Adrenal gland (tissue), 12 donors: ENCODE measurements around the gene P2RX3. TPM values are rescaled to one million over a fixed set of nuclear protein-coding genes. Genes with fewer than 3 reads are reported as not detected.

Experiments
- DNase-seq, 7 donors: peaks; one replicate each; pipeline ENCODE4 v3.0.0-alpha.2; 2019 to 2020
- H3K27ac ChIP-seq, 5 donors: fragments of 200-600 bp; sonication (generic) in 4 of 5; 1 replicate in 3 of 5; 2 replicates in 2 of 5; pipeline versions ENCODE4 v1.5.1 to v1.8.0; 2016 to 2020; ENCODE audit warnings: mild to moderate bottlenecking in 1 of 5
- H3K27me3 ChIP-seq: fragments of 200-600 bp; 2 replicates; pipeline ENCODE4 v1.8.0; 2021
- H3K36me3 ChIP-seq, 2 donors: fragments of 200-600 bp; replicated peaks in 1 of 2; 1 replicate in 1 of 2; 2 replicates in 1 of 2; pipeline versions ENCODE4 v1.5.1 to v1.8.0; 2018 to 2022
- H3K4me1 ChIP-seq, 2 donors: fragments of 200-600 bp; replicated peaks in 1 of 2; 1 replicate in 1 of 2; 2 replicates in 1 of 2; pipeline versions ENCODE4 v1.5.1 to v1.8.0; 2018 to 2021
- H3K4me3 ChIP-seq, 4 donors: fragments of 200-600 bp; sonication (generic) in 3 of 4; one replicate each; pipeline ENCODE4 v1.5.1; 2016 to 2018
- H3K9me3 ChIP-seq, 3 donors: fragments of 200-600 bp; sonication (generic) in 1 of 3; replicated peaks in 1 of 3; 1 replicate in 2 of 3; 2 replicates in 1 of 3; pipeline versions ENCODE4 v1.5.1 to v1.8.0; 2016 to 2021
- POLR2A ChIP-seq, 2 donors: fragments of 450-650 bp; IDR thresholded peaks; one replicate each; pipeline ENCODE4 v1.6.1; 2017; ENCODE audit warnings: antibody characterized with exemption in 2 of 2, mild to moderate bottlenecking in 2 of 2, moderate library complexity in 1 of 2
- WGBS, 4 donors: extraction: QIAGEN DNeasy Blood & Tissue Kit in 2 of 4; methylation state at CpG; one replicate each; pipeline versions ENCODE4 v1.1.5 to v1.1.7; 2013 to 2017; 5-methylcytosine and 5-hydroxymethylcytosine counted together
- intact Hi-C, 2 donors: fragments of 100-400 bp; cut with DNase I; formaldehyde crosslinking; loops; one replicate each; pipeline versions ENCODE4 v1.14.1 to v1.15.0; 2022 to 2023
- polyA plus RNA-seq, 3 donors: library from polyadenylated mRNA; stranded (reverse); fragments of 200-250 nt in 2 of 3; fragments of 350-450 nt in 1 of 3; fragmentation: Illumina TruSeq in 1 of 3; extraction: RNeasy Lipid Tissue Mini Kit (QIAGEN cat#74804) in 1 of 3; gene quantifications; one replicate each; pipeline ENCODE4 v1.2.3, GENCODE V29; 2013 to 2014
- total RNA-seq, 9 donors: library from RNA; depleted of rRNA in 4 of 9; stranded (reverse); fragments of >200 nt in 4 of 9; fragments of 120-200 nt in 1 of 9; fragmentation: NEBNext Ultra II Directional in 1 of 9; extraction: Animal tissue kit (Norgen Biotek cat#: 25700) in 1 of 9; gene quantifications; one replicate each; pipeline versions ENCODE4 v1.1.0 to v1.2.4, GENCODE V29; 2013 to 2023
- TF ChIP-seq, protein P1 (sequence below), 6 experiments: fragments of 450-650 bp in 4 of 6; fragments of 200-600 bp in 2 of 6; sonication (generic) in 1 of 6; IDR thresholded peaks; 1 replicate in 5 of 6; 2 replicates in 1 of 6; pipeline versions ENCODE4 v1.5.1 to v1.8.0; 2016 to 2021; ENCODE audit warnings: antibody characterized with exemption in 6 of 6, mild to moderate bottlenecking in 2 of 6, moderate library complexity in 1 of 6
- donor health status: healthy with polysubstance abuse.
- donor health status: Bipolar disorder and iron deficiency.
- donor health status: DM: yes; HTN: yes; CAD: no.
- donor health status: DM: no; HTN: no; CAD: no.
- donor health status: DM: no; HTN: no; CAD: no.
- donor health status: DM: yes; HTN: yes; CAD: no.

The P2RX3 gene
- total and polyA plus RNA-seq, 12 donors: 0.11 to 2.5 (median 0.76) TPM; not detected in 2

DNA sequence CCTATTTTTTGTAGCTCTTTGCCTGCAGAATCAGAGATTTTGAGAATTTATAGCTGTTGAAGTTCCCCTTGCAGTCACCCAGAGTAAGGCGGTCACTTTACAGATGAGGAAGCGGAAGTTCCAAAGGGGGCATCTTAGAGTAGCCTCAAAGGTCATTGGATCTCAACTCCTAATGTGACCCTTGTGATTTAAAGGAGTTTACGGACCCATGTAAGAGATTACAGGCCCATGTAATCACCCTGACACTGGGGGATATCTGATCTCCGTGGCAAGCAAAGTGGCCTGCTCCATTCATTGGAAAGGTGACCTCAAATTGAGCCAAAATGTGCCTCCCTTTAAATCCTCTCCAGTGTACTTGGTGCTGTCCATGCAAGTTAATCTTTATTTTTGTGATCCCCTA lies 15.7 kb downstream of the P2RX3 start:
- Histone ChIP-seq H3K9me3 (no peaks in the 10 kb centered on the region), H3K4me3 (no peak overlapping the region), H3K4me1 (no peaks in the 10 kb centered on the region), H3K27me3 (no peaks in the 10 kb centered on the region), H3K36me3 (no peaks in the 10 kb centered on the region), H3K27ac (no peak overlapping the region)
- intact Hi-C loops: loop anchor here in 1 of 2 donors (10.0 kb wide), 1 partner anchor 171 kb away; no protein-coding TSS in a partner anchor
- DNase-seq: no peak
- 74 to 82% (median 81%) methylated on average over 4 of the region's 4 CpGs for WGBS, 4 donors
- TF ChIP-seq POLR2A (IDR thresholded peaks at IDR 0.05): no peak
- TF ChIP-seq, protein P1, sequence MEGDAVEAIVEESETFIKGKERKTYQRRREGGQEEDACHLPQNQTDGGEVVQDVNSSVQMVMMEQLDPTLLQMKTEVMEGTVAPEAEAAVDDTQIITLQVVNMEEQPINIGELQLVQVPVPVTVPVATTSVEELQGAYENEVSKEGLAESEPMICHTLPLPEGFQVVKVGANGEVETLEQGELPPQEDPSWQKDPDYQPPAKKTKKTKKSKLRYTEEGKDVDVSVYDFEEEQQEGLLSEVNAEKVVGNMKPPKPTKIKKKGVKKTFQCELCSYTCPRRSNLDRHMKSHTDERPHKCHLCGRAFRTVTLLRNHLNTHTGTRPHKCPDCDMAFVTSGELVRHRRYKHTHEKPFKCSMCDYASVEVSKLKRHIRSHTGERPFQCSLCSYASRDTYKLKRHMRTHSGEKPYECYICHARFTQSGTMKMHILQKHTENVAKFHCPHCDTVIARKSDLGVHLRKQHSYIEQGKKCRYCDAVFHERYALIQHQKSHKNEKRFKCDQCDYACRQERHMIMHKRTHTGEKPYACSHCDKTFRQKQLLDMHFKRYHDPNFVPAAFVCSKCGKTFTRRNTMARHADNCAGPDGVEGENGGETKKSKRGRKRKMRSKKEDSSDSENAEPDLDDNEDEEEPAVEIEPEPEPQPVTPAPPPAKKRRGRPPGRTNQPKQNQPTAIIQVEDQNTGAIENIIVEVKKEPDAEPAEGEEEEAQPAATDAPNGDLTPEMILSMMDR (IDR thresholded peaks at IDR 0.05): no peak

DNA sequence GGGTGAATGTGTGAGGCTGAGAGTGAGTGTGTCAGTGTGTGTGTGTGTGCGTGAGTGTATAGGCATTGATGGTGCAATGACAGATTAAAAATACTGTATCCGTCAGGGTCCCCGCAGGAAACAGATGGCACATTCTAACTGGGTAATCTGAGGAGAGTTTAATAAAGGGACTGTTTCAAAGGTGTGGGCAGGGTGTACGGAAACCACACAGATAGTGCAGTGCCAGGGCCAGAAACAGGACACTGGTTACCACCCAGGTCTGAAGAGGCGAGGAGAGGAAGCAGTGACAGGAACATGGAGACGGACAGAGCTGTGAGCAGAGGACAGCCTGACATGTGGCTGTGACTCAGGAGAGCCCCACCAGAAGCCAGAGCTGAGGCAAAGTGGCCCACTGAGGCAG lies 16.5 kb downstream of the P2RX3 start:
- 67 to 86% (median 79%) methylated on average over 6 of the region's 6 CpGs for WGBS, 4 donors
- Histone ChIP-seq H3K4me1 (no peaks in the 10 kb centered on the region), H3K36me3 (no peaks in the 10 kb centered on the region), H3K27me3 (no peaks in the 10 kb centered on the region), H3K4me3 (no peak overlapping the region), H3K9me3 (no peaks in the 10 kb centered on the region), H3K27ac (no peak overlapping the region)
- intact Hi-C loops: loop anchor here in 1 of 2 donors (10.0 kb wide), 1 partner anchor 170 kb away; no protein-coding TSS in a partner anchor
- DNase-seq: no peak
- TF ChIP-seq POLR2A (IDR thresholded peaks at IDR 0.05): no peak
- TF ChIP-seq, protein P1 (IDR thresholded peaks at IDR 0.05): no peak

DNA sequence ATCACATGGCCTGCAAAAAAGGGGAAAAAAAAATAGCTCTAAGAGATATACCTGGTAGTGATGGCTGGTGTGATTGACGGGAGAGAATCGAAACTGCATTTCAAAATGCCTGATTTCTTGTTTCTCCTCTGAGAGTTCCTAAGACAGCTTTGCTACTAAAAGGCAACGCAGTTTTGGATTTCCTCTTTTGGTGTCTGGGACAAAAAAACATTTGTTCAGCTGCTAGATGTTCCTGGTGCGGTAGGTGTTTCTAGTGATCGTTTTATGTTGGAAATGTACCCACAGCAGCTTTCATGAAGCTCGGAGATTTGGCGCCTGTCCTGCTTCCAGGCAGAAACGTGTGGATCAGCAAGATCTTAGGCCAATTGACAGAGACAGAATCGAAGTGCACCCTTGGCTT lies 18.1 kb downstream of the P2RX3 start:
- WGBS, 4 donors: 69 to 76% (median 72%) methylated on average over 9 of the region's 9 CpGs
- Histone ChIP-seq H3K9me3 (no peaks in the 10 kb centered on the region), H3K36me3 (no peaks in the 10 kb centered on the region), H3K27me3 (no peaks in the 10 kb centered on the region), H3K4me3 (no peak overlapping the region), H3K27ac (no peak overlapping the region), H3K4me1 (no peaks in the 10 kb centered on the region)
- intact Hi-C loops: loop anchor here in 1 of 2 donors (10.0 kb wide), 1 partner anchor 169 kb away; no protein-coding TSS in a partner anchor
- no peak for TF ChIP-seq POLR2A (IDR thresholded peaks at IDR 0.05)
- TF ChIP-seq, protein P1 (IDR thresholded peaks at IDR 0.05): no peak
- no peak for DNase-seq

DNA sequence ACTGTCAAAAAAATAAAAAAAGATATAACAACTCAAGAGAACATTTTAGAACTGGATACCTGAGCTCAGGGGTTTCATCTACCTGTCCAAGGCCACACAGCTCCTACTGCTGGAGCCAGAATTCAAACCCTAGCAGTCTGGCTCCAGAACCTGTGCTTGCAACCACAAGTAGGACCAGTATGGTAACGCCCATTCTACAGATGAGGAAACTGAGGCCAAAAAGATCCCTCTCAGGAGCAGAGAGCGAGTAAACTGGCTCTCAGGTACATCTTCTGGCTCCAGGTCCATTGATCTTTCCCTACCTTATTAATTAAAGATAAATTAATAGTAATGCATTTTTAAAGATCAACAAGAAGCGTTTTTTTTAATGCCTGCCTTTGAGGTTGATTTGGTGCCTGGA lies 19.2 kb downstream of the P2RX3 start:
- intact Hi-C loops: loop anchor here in 1 of 2 donors (10.0 kb wide), 1 partner anchor 167 kb away; no protein-coding TSS in a partner anchor
- H3K36me3 ChIP-seq: no peaks in the 10 kb centered on the region
- WGBS, 4 donors: 88 to 95% (median 92%) methylated on average over 3 of the region's 3 CpGs
- H3K27me3 ChIP-seq: no peaks in the 10 kb centered on the region
- no peak for TF ChIP-seq POLR2A (IDR thresholded peaks at IDR 0.05)
- TF ChIP-seq, protein P1 (IDR thresholded peaks at IDR 0.05): no peak
- H3K4me1 ChIP-seq: no peaks in the 10 kb centered on the region
- H3K9me3 ChIP-seq: no peaks in the 10 kb centered on the region
- H3K4me3 ChIP-seq: no peak overlapping the region
- no peak for DNase-seq
- no peak overlapping the region for H3K27ac ChIP-seq
